H9 (cell line): ENCODE data around the gene ZNF576. TPM values are rescaled to one million over a fixed set of nuclear protein-coding genes. Genes with fewer than 3 reads are reported as not detected.

Experiments
- DNase-seq: peaks from one replicate; pipeline ENCODE4 v3.0.0-alpha.2; 2017
- H2AFZ ChIP-seq: one replicate; pipeline ENCODE4 v1.6.1; 2013; ENCODE audit warnings: mild to moderate bottlenecking, low read length, control low read depth, moderate library complexity
- H2AK5ac ChIP-seq: 2 replicates; pipeline ENCODE4 v1.6.1; 2013; ENCODE audit warnings: low read length, control low read depth, mixed read lengths; ENCODE audit not compliant: insufficient read length
- H2BK120ac ChIP-seq: one replicate; pipeline ENCODE4 v1.6.1; 2013; ENCODE audit warnings: low read depth, mild to moderate bottlenecking, low read length, control low read depth, inconsistent platforms; ENCODE audit not compliant: poor library complexity, severe bottlenecking
- H2BK12ac ChIP-seq: 2 replicates; pipeline ENCODE4 v1.6.1; 2013; ENCODE audit warnings: low read length, control low read depth, mixed read lengths, low read depth; ENCODE audit not compliant: insufficient read length
- H2BK15ac ChIP-seq: 2 replicates; pipeline ENCODE4 v1.6.1; 2013; ENCODE audit warnings: low read depth, low read length, control low read depth
- H2BK20ac ChIP-seq: one replicate; pipeline ENCODE4 v1.6.1; 2013; ENCODE audit warnings: low read depth, mild to moderate bottlenecking, low read length, control low read depth, inconsistent platforms; ENCODE audit not compliant: poor library complexity, severe bottlenecking
- H2BK5ac ChIP-seq: 2 replicates; pipeline ENCODE4 v1.6.1; 2013; ENCODE audit warnings: low read length, control low read depth, mixed read lengths; ENCODE audit not compliant: insufficient read length
- H3K14ac ChIP-seq: 2 replicates; pipeline ENCODE4 v1.6.1; 2013; ENCODE audit warnings: low read length, control low read depth; ENCODE audit not compliant: insufficient read depth
- H3K18ac ChIP-seq: 2 replicates; pipeline ENCODE4 v1.6.1; 2013; ENCODE audit warnings: low read depth, mild to moderate bottlenecking, mixed read lengths, low read length, control low read depth; ENCODE audit not compliant: insufficient read length
- H3K23ac ChIP-seq: 2 replicates; pipeline ENCODE4 v1.6.1; 2013; ENCODE audit warnings: low read length, control low read depth, mixed read lengths, low read depth; ENCODE audit not compliant: insufficient read length
- H3K23me2 ChIP-seq: 2 replicates; pipeline ENCODE4 v1.6.1; 2013; ENCODE audit warnings: low read depth, mild to moderate bottlenecking, mixed read lengths, low read length, control low read depth; ENCODE audit not compliant: insufficient read length, poor library complexity, severe bottlenecking
- H3K27ac ChIP-seq: 2 replicates; pipeline ENCODE4 v1.5.1; 2013; ENCODE audit warnings: low read length, control low read depth, mixed read lengths, low read depth; ENCODE audit not compliant: insufficient read length
- H3K27me3 ChIP-seq: 2 replicates; pipeline ENCODE4 v1.6.1; 2013; ENCODE audit warnings: low read length, control low read depth, inconsistent platforms; ENCODE audit not compliant: insufficient read depth
- H3K4ac ChIP-seq: 2 replicates; pipeline ENCODE4 v1.6.1; 2013; ENCODE audit warnings: low read depth, mild to moderate bottlenecking, control low read depth, inconsistent platforms, low read length, moderate library complexity
- H3K4me1 ChIP-seq: 2 replicates; pipeline ENCODE4 v1.6.1; 2013; ENCODE audit warnings: low read length, control low read depth, inconsistent platforms; ENCODE audit not compliant: insufficient read depth
- H3K4me2 ChIP-seq: 2 replicates; pipeline ENCODE4 v1.6.1; 2013; ENCODE audit warnings: low read length, control low read depth, mixed read lengths; ENCODE audit not compliant: insufficient read length, insufficient read depth
- H3K56ac ChIP-seq: 2 replicates; pipeline ENCODE4 v1.6.1; 2013; ENCODE audit warnings: low read depth, mild to moderate bottlenecking, mixed read lengths, low read length, control low read depth; ENCODE audit not compliant: insufficient read length
- H3K79me1 ChIP-seq: 2 replicates; pipeline ENCODE4 v1.6.1; 2013; ENCODE audit warnings: low read depth, mild to moderate bottlenecking, moderate library complexity, low read length, control low read depth, inconsistent platforms; ENCODE audit not compliant: insufficient read depth, poor library complexity, severe bottlenecking
- H3K79me2 ChIP-seq: 2 replicates; pipeline ENCODE4 v1.6.1; 2013; ENCODE audit warnings: low read length, control low read depth, inconsistent platforms; ENCODE audit not compliant: insufficient read depth
- H3K9ac ChIP-seq: 2 replicates; pipeline ENCODE4 v1.6.1; 2013; ENCODE audit warnings: low read length, control low read depth, mixed read lengths; ENCODE audit not compliant: insufficient read length; ENCODE audit errors: extremely low read depth
- H3K9me3 ChIP-seq: one replicate; pipeline ENCODE4 v1.6.1; 2013; ENCODE audit warnings: low read depth, low read length, inconsistent platforms; ENCODE audit not compliant: control insufficient read depth
- H3T11ph ChIP-seq: one replicate; pipeline ENCODE4 v1.6.1; 2013; ENCODE audit warnings: mild to moderate bottlenecking, low read length, control low read depth, inconsistent platforms
- H4K20me1 ChIP-seq: one replicate; pipeline ENCODE4 v1.6.1; 2013; ENCODE audit not compliant: control insufficient read depth, insufficient read length, insufficient read depth
- H4K5ac ChIP-seq: 2 replicates; pipeline ENCODE4 v1.6.1; 2013; ENCODE audit warnings: low read depth, mild to moderate bottlenecking, mixed read lengths, low read length, control low read depth; ENCODE audit not compliant: insufficient read length
- H4K8ac ChIP-seq: replicated peaks from 2 replicates; pipeline ENCODE4 v1.6.1; 2013; ENCODE audit warnings: low read length, control low read depth, mixed read lengths, low read depth; ENCODE audit not compliant: insufficient read length
- H4K91ac ChIP-seq: 2 replicates; pipeline ENCODE4 v1.6.1; 2013; ENCODE audit warnings: low read depth, mild to moderate bottlenecking, moderate library complexity, mixed read lengths, low read length, control low read depth; ENCODE audit not compliant: insufficient read length
- H3K27ac Mint-ChIP-seq, 3 experiments: 2 replicates in 2 of 3; 3 replicates in 1 of 3; pipeline ENCODE4 v1.8.0; 2020 to 2021; ENCODE audit warnings: mixed read lengths in 3 of 3, mild to moderate bottlenecking in 1 of 3, moderate library complexity in 1 of 3
- H3K27me3 Mint-ChIP-seq: 2 replicates; pipeline ENCODE4 v1.8.0; 2021; ENCODE audit warnings: low read depth, mild to moderate bottlenecking, moderate library complexity, mixed read lengths
- H3K36me3 Mint-ChIP-seq, 3 experiments: 2 replicates in 2 of 3; 3 replicates in 1 of 3; pipeline ENCODE4 v1.8.0; 2020 to 2021; ENCODE audit warnings: low read depth in 3 of 3, mixed read lengths in 3 of 3; ENCODE audit not compliant: insufficient read depth in 1 of 3
- H3K4me1 Mint-ChIP-seq, 2 experiments: 2 replicates each; pipeline ENCODE4 v1.8.0; 2020; ENCODE audit warnings: mixed read lengths in 2 of 2
- H3K4me3 Mint-ChIP-seq, 2 experiments: 2 replicates in 1 of 2; 3 replicates in 1 of 2; pipeline ENCODE4 v1.8.0; 2020 to 2021; ENCODE audit warnings: mild to moderate bottlenecking in 2 of 2, mixed read lengths in 2 of 2, moderate library complexity in 1 of 2
- H3K9me3 Mint-ChIP-seq, 2 experiments: 2 replicates in 1 of 2; 3 replicates in 1 of 2; pipeline ENCODE4 v1.8.0; 2020; ENCODE audit warnings: mild to moderate bottlenecking in 2 of 2, mixed read lengths in 2 of 2, moderate library complexity in 1 of 2
- WGBS: extraction: QIAGEN DNeasy Blood & Tissue Kit; methylation state at CpG from one replicate; pipeline ENCODE4 v1.1.7; 2013; ENCODE audit warnings: missing lambda C conversion rate, low lambda C conversion rate, mixed read lengths; ENCODE audit not compliant: insufficient read length; ENCODE audit errors: extremely low coverage; 5-methylcytosine and 5-hydroxymethylcytosine counted together
- total RNA-seq: library from RNA; stranded (reverse); gene quantifications from 2 replicates; pipeline ENCODE4 v1.2.1, GENCODE V29; 2021
- TF ChIP-seq, protein P1 (sequence below): fragments of 200-600 bp; sonication (generic); conservative IDR thresholded peaks from 3 replicates; pipeline ENCODE4 v1.8.0; 2021; ENCODE audit warnings: antibody characterized with exemption, mild to moderate bottlenecking

The ZNF576 gene
- total RNA-seq, 1 experiment from 2014 or later = 19.7 TPM

DNA sequence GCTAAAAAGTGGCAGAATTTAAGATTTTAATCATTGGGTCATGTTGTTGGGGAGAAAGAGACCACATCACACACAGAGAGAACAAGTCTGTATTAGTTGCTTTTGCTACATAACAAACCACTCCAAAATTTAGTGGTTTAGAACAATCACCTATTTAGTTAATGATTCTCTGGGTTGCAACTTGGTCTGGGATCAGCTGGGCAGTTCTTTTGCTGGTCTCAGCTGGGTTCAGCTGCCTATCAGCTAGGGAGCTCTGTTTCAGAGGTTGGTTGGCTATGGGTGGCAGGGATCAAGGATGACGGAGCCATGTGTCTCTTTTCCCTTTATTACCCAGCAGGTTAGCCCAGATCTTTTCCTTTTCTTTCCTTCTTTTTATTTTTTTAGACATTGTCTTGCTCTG, 11.9 kb upstream of the ZNF576 start:
- peaks cover 2 to 22% (median 16%) of the 10 kb centered on the region in 3 experiments; a peak in 4 of 7 replicates for H3K36me3 Mint-ChIP-seq
- no peak overlapping the region for H2BK12ac ChIP-seq
- H3K4me1 Mint-ChIP-seq = peaks cover 14 to 16% of the 10 kb centered on the region in 2 experiments
- H3K18ac ChIP-seq = no peak overlapping the region
- no peak overlapping the region for H3K27ac ChIP-seq
- no peaks in the 10 kb centered on the region for H3K79me1 ChIP-seq
- no peak overlapping the region for H4K5ac ChIP-seq
- H3K27me3 ChIP-seq = no peaks in the 10 kb centered on the region
- H2BK120ac ChIP-seq = no peak overlapping the region
- no CpG with 5 or more reads among the region's 1 CpG for WGBS
- H2BK5ac ChIP-seq = no peak overlapping the region
- H3K4ac ChIP-seq = no peak overlapping the region
- H3K9me3 Mint-ChIP-seq = no peaks in the 10 kb centered on the region
- no peaks in the 10 kb centered on the region for H3K9me3 ChIP-seq
- H3K4me3 Mint-ChIP-seq = no peak overlapping the region
- TF ChIP-seq, protein P1, sequence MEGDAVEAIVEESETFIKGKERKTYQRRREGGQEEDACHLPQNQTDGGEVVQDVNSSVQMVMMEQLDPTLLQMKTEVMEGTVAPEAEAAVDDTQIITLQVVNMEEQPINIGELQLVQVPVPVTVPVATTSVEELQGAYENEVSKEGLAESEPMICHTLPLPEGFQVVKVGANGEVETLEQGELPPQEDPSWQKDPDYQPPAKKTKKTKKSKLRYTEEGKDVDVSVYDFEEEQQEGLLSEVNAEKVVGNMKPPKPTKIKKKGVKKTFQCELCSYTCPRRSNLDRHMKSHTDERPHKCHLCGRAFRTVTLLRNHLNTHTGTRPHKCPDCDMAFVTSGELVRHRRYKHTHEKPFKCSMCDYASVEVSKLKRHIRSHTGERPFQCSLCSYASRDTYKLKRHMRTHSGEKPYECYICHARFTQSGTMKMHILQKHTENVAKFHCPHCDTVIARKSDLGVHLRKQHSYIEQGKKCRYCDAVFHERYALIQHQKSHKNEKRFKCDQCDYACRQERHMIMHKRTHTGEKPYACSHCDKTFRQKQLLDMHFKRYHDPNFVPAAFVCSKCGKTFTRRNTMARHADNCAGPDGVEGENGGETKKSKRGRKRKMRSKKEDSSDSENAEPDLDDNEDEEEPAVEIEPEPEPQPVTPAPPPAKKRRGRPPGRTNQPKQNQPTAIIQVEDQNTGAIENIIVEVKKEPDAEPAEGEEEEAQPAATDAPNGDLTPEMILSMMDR = no peak
- H3K23me2 ChIP-seq = peaks cover 5% of the 10 kb centered on the region
- H4K20me1 ChIP-seq = no peaks in the 10 kb centered on the region
- H3K9ac ChIP-seq = no peak overlapping the region
- no peak overlapping the region for H4K91ac ChIP-seq
- H3K27me3 Mint-ChIP-seq = no peaks in the 10 kb centered on the region
- no peak for DNase-seq
- no peaks in the 10 kb centered on the region for H3K79me2 ChIP-seq
- no peak overlapping the region for H2BK15ac ChIP-seq
- no peak overlapping the region for H3T11ph ChIP-seq
- no peak overlapping the region for H2AK5ac ChIP-seq
- H3K27ac Mint-ChIP-seq = 0 out of 7 replicates have a peak overlapping the region, but pooled peaks of 1 of the 3 experiments have one; percentile 35
- no peaks in the 10 kb centered on the region for H3K4me1 ChIP-seq
- H2BK20ac ChIP-seq = no peak overlapping the region
- H2AFZ ChIP-seq = no peak overlapping the region
- H3K56ac ChIP-seq = no peak overlapping the region
- no peak overlapping the region for H3K23ac ChIP-seq
- H3K14ac ChIP-seq = no peak overlapping the region
- H4K8ac ChIP-seq = no peak overlapping the region
- no peak overlapping the region for H3K4me2 ChIP-seq
